GM18499 (cell line): ENCODE data around the gene SHISA8.
"Not testable (repeated sequence)": the region's sequence is repeated elsewhere in the genome, so short reads cannot be mapped to it uniquely, and the experiment has no call there.

Experiments
- ATAC-seq: cut with Tn5 transposase; IDR thresholded peaks from one replicate; pipeline ENCODE4 v1.9.1; 2021; ENCODE audit warnings: moderate number of reproducible peaks; ENCODE audit not compliant: insufficient read depth, unreplicated experiment

Gene SHISA8

GRCh38 chr22:41902016-41902415 is 12.9 kb downstream of the SHISA8 start:
- no peak for ATAC-seq

GRCh38 chr22:41900652-41901312 is 14.1 kb downstream of the SHISA8 start:
- no peak for ATAC-seq

GRCh38 chr22:41899992-41900651 is 14.8 kb downstream of the SHISA8 start:
- no peak for ATAC-seq

- ATAC-seq: no peak
Observed at GRCh38 chr22:41899110-41899509, 15.8 kb downstream of the SHISA8 start.

- ATAC-seq: no peak
Observed at GRCh38 chr22:41898645-41899044, 16.2 kb downstream of the SHISA8 start.

GRCh38 chr22:41893591-41894375 is 21.1 kb downstream of the SHISA8 start:
- ATAC-seq: no peak

- no peak for ATAC-seq
Observed at GRCh38 chr22:41892721-41893120, 22.2 kb downstream of the SHISA8 start.

- no peak for ATAC-seq
Observed at GRCh38 chr22:41891407-41891806, 23.5 kb downstream of the SHISA8 start.

- no peak for ATAC-seq
Observed at GRCh38 chr22:41888627-41889200, 26.2 kb downstream of the SHISA8 start.

GRCh38 chr22:41885516-41885915 is 29.4 kb downstream of the SHISA8 start:
- no peak for ATAC-seq

- no peak for ATAC-seq
Observed at GRCh38 chr22:41885116-41885515, 29.8 kb downstream of the SHISA8 start.

- ATAC-seq: no peak
Observed at GRCh38 chr22:41883400-41883799, 31.5 kb downstream of the SHISA8 start.

- ATAC-seq: no peak
Observed at GRCh38 chr22:41880653-41881052, 34.2 kb downstream of the SHISA8 start.

- ATAC-seq: no peak
Observed at GRCh38 chr22:41876675-41877074, 38.2 kb downstream of the SHISA8 start.

- ATAC-seq: no peak
Observed at GRCh38 chr22:41876275-41876674, 38.6 kb downstream of the SHISA8 start.

- ATAC-seq: no peak
Observed at GRCh38 chr22:41875531-41876270, 39.2 kb downstream of the SHISA8 start.

GRCh38 chr22:41874090-41874489 is 40.8 kb downstream of the SHISA8 start:
- no peak for ATAC-seq

GRCh38 chr22:41873391-41873790 is 41.5 kb downstream of the SHISA8 start:
- ATAC-seq: no peak

GRCh38 chr22:41870786-41871185 is 44.1 kb downstream of the SHISA8 start:
- ATAC-seq: no peak

GRCh38 chr22:41870081-41870480 is 44.8 kb downstream of the SHISA8 start:
- not testable (repeated sequence) for ATAC-seq
